GM13977 (cell line): ENCODE measurements around the gene ERAS.

Source experiments
- DNase-seq: peaks from one replicate; pipeline ENCODE4 v3.0.0; 2012; ENCODE audit warnings: low spot score
- CTCF ChIP-seq: IDR thresholded peaks from 2 replicates; pipeline ENCODE4 v1.5.1; 2012; ENCODE audit warnings: mild to moderate bottlenecking, control low read depth; ENCODE audit not compliant: insufficient read depth; ENCODE audit errors: extremely low read depth, missing control alignments
- in situ Hi-C: fragments of 300-500 bp; cut with MboI; formaldehyde crosslinking; loops from one replicate; pipeline ENCODE4 v1.12.0; 2022; ENCODE audit warnings: low sequenced_read_pairs, low pct_unique_long_range_greater_than_20kb, mixed read lengths, inconsistent platforms; ENCODE audit not compliant: unreplicated experiment

The ERAS gene

GRCh38 chrX:48794911-48795515, 31.3 kb upstream of the ERAS start:
- TF ChIP-seq CTCF = no peak
- in situ Hi-C loops = no loop called here
- DNase-seq = no peak

GRCh38 chrX:48798318-48798717, 28.0 kb upstream of the ERAS start:
- in situ Hi-C loops = no loop called here
- TF ChIP-seq CTCF = no peak
- DNase-seq = no peak

- no peak for TF ChIP-seq CTCF
- in situ Hi-C loops = no loop called here
- DNase-seq = no peak
Measured at GRCh38 chrX:48800574-48801279, 25.6 kb upstream of the ERAS start.

- in situ Hi-C loops = no loop called here
- no peak for TF ChIP-seq CTCF
- DNase-seq = peak; percentile 90
Measured at GRCh38 chrX:48801280-48802088, 24.8 kb upstream of the ERAS start, which contains the start of gene HDAC6. HDAC6 (plus strand) TSS chrX:48802067; CDS start chrX:48802693, 626 bp downstream.

- in situ Hi-C loops = no loop called here
- DNase-seq = peak; percentile 74
- no peak for TF ChIP-seq CTCF
Measured at GRCh38 chrX:48802089-48802904, 24.0 kb upstream of the ERAS start.

GRCh38 chrX:48802905-48803200, 23.5 kb upstream of the ERAS start:
- DNase-seq = no peak
- no peak for TF ChIP-seq CTCF
- in situ Hi-C loops = no loop called here
